GM19193 (cell line): Measurements from ENCODE around the gene CA6.

Experiments used
- POLR2A ChIP-seq: IDR thresholded peaks from 4 replicates; pipeline ENCODE4 v1.6.1; 2011; ENCODE audit not compliant: insufficient read depth, insufficient read length; ENCODE audit errors: extremely low read depth

Gene CA6

DNA sequence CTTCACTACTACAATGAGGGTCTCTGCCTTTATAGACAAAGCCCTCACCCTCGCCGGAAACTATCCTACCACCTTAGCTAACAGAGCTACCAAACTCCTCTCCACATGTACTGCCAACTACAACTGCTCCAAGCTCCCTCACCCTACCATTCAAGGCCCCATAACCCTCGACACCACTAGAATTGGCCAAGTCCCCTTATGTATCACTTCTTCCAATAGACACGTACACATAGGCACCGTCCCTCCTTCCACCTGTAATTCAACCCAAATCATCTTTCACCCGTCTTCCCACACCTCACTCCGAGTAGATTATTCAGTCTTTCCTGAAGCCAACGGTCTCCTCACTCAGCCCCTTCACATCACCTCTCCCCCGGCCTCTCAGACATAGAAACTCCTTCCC is 19.7 kb upstream of the CA6 start:
- TF ChIP-seq POLR2A = no peak

GRCh38 chr1:8926707-8927694 is 18.7 kb upstream of the CA6 start:
- TF ChIP-seq POLR2A = no peak

DNA sequence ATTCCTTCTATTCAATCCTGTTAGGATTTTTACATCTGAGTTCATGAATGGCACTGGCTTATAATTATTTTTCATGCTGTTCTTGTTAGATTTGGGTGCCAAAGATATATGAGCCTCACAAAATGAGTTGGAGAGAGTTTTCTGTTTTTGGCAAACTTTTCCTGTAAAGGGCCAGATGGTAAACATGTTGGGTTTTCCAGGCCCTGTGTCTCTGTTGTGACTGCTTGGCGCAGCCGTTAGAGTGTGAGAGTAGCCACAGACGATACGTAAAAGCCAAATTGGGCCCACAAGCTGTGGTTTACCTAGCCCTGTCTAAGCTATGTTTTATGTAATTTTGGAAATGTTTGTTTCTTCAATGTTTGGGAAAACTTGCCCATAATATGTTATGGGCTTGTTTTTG is 15.6 kb upstream of the CA6 start:
- TF ChIP-seq POLR2A = no peak

- no peak for TF ChIP-seq POLR2A
These were observed 8.0 kb upstream of the CA6 start for GRCh38 chr1:8937701-8938100.

DNA sequence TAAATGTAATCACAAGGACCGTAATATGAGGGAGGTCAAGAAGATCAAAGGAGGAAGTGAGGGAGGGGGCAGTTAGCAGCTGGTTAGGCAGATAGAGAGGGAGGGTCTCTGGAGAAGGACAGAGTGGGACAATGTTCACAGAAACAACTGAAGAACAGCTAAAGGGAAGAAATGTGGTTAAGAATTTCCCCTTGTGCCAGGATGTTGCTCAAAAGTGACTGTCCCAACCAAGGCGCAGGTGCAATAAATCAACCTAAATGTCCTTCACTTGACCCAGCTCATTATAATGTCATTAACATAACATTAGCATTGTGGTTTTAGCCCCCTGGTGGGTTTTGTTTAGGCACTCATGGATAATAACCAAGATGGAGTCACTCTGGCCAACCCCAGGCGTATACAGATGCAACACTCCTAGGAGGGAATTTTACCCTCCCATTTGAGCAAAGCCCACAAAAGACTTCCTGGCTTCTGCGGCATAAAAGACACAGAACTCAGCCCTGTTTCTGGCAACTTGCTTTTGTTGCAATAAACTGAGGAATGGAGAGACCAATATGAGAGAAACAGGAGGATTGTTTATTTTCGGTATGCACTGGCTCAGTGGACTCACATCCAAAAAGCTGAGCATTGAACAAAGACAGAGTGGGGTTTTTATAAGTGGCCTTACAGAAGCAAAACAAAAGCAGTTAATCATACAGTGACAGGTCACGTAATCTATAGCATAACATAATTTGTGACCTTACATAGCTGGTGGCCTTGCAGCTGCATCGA is 7.3 kb upstream of the CA6 start:
- no peak for TF ChIP-seq POLR2A

- no peak for TF ChIP-seq POLR2A
These were observed 6.7 kb upstream of the CA6 start for GRCh38 chr1:8939000-8939265.

- TF ChIP-seq POLR2A = no peak
These were observed 6.2 kb upstream of the CA6 start for GRCh38 chr1:8939362-8939995.

- TF ChIP-seq POLR2A = no peak
These were observed 3.8 kb upstream of the CA6 start for GRCh38 chr1:8941906-8942305.

- no peak for TF ChIP-seq POLR2A
These were observed 1.9 kb upstream of the CA6 start for GRCh38 chr1:8943498-8944405.

DNA sequence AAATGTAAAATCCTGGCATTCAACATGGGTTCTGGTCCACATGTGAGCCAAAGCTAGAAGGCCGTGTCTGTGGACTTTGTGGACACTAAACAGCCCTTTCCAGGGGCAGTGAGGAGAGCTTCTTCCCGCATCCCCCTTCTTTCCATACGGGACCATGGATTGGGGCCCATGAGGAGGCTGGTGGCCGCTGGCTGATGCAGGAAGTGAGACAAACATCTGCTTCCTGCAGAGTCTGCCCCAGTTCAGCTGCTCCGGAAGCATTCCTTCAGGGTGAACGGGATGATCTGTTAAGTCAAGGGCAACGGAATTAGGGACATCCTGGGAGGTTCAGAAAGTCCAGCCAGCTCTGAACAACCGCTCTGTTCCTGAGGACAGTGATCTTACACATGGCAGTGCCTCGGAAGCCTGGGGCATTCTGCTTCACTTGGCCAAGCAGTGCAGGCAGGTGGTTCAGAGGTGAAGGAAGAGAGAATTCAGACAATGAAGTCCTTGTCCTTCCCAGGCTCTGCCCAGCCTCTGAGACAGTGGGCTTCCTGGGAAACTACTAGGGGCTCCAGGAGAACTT is 1.5 kb downstream of the CA6 start:
- no peak for TF ChIP-seq POLR2A

DNA sequence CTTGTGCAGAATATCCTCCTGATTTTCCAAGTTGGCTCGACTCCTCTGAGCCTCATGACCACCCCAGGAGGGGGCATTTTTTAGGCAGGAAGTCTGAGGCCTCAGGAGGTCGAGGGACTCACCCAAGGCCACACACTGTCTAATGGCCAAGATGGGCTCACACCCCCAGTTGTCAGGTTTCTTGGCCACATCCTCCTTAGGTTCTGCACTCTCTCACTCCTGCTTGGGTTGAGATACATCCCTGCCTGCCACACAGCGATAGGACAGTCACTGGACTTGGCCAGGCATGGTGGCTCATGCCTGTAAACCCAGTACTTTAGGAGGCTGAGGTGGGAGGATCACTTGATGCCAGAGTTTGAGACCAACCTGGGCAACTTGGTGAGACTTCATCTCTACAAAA is 4.6 kb downstream of the CA6 start:
- TF ChIP-seq POLR2A = no peak

- no peak for TF ChIP-seq POLR2A
These were observed 5.6 kb downstream of the CA6 start for GRCh38 chr1:8951231-8951630.

GRCh38 chr1:8955406-8955805 is 9.7 kb downstream of the CA6 start:
- no peak for TF ChIP-seq POLR2A
